CD14-positive monocyte (primary cell): ENCODE measurements around the gene LRTM2. TPM values are rescaled to one million over a fixed set of nuclear protein-coding genes. Genes with fewer than 3 reads are reported as not detected.

Source experiments
- DNase-seq, 3 donors: peaks; one replicate each; pipeline ENCODE4 v3.0.0-alpha.2; 2011 to 2022
- H2AFZ ChIP-seq: 2 replicates; pipeline ENCODE4 v1.6.0; 2012; ENCODE audit warnings: mild to moderate bottlenecking, low read depth, low read length, inconsistent platforms; ENCODE audit not compliant: insufficient read depth, poor library complexity, severe bottlenecking
- H3K27ac ChIP-seq, 2 donors: 1 replicate in 1 of 2; 2 replicates in 1 of 2; pipeline ENCODE4 v1.5.1; 2012 to 2013; ENCODE audit warnings: low read length in 2 of 2, control low read depth in 1 of 2, inconsistent platforms in 1 of 2, low read depth in 1 of 2, mild to moderate bottlenecking in 1 of 2
- H3K27me3 ChIP-seq, 2 donors: one replicate each; pipeline versions ENCODE4 v1.6.0 to v1.6.1; 2011 to 2013; ENCODE audit warnings: low read length in 2 of 2; ENCODE audit not compliant: control insufficient read depth in 2 of 2, insufficient read depth in 2 of 2
- H3K36me3 ChIP-seq, 2 donors: replicated peaks in 1 of 2; 1 replicate in 1 of 2; 2 replicates in 1 of 2; pipeline versions ENCODE4 v1.5.1 to v1.6.1; 2012 to 2013; ENCODE audit warnings: low read length in 2 of 2, control low read depth in 1 of 2, inconsistent platforms in 1 of 2, mild to moderate bottlenecking in 1 of 2; ENCODE audit not compliant: insufficient read depth in 2 of 2, control insufficient read depth in 1 of 2
- H3K4me1 ChIP-seq, 2 donors: 1 replicate in 1 of 2; 2 replicates in 1 of 2; pipeline versions ENCODE4 v1.5.1 to v1.6.1; 2012 to 2013; ENCODE audit warnings: low read length in 2 of 2, control low read depth in 1 of 2, inconsistent platforms in 1 of 2, mild to moderate bottlenecking in 1 of 2, moderate library complexity in 1 of 2; ENCODE audit not compliant: insufficient read depth in 2 of 2, control insufficient read depth in 1 of 2
- H3K4me2 ChIP-seq: replicated peaks from 2 replicates; pipeline ENCODE3; 2012; ENCODE audit warnings: low read length, moderate library complexity, mild to moderate bottlenecking; ENCODE audit not compliant: poor library complexity, severe bottlenecking; ENCODE audit errors: extremely low read depth
- H3K4me3 ChIP-seq, 3 experiments: fragments of 200-600 bp in 1 of 3; sonication (generic) in 1 of 3; replicated peaks in 1 of 3; 1 replicate in 2 of 3; 2 replicates in 1 of 3; pipeline ENCODE4 v1.5.1; 2011 to 2013; ENCODE audit warnings: low read length in 3 of 3, mild to moderate bottlenecking in 3 of 3, control low read depth in 2 of 3, low read depth in 2 of 3, inconsistent platforms in 1 of 3, moderate library complexity in 1 of 3
- H3K79me2 ChIP-seq: 2 replicates; pipeline ENCODE4 v1.6.0; 2012; ENCODE audit warnings: mild to moderate bottlenecking, control low read depth, inconsistent platforms, low read length, moderate library complexity; ENCODE audit not compliant: insufficient read depth
- H3K9ac ChIP-seq: 2 replicates; pipeline ENCODE4 v1.6.0; 2017; ENCODE audit warnings: low read length, mild to moderate bottlenecking; ENCODE audit not compliant: insufficient read depth, poor library complexity, severe bottlenecking
- H3K9me3 ChIP-seq, 2 donors: replicated peaks in 1 of 2; 1 replicate in 1 of 2; 2 replicates in 1 of 2; pipeline versions ENCODE4 v1.5.1 to v1.6.1; 2012 to 2013; ENCODE audit warnings: low read length in 2 of 2, control low read depth in 1 of 2; ENCODE audit not compliant: control insufficient read depth in 1 of 2, insufficient read depth in 1 of 2
- H4K20me1 ChIP-seq: 2 replicates; pipeline ENCODE4 v1.6.0; 2012; ENCODE audit warnings: mild to moderate bottlenecking, low read length, control low read depth, moderate library complexity; ENCODE audit not compliant: insufficient read depth
- H3K27ac Mint-ChIP-seq, 7 donors: one replicate each; pipeline ENCODE4 v1.8.0; 2020; ENCODE audit warnings: mild to moderate bottlenecking in 7 of 7, mixed read lengths in 7 of 7, moderate library complexity in 6 of 7, inconsistent platforms in 2 of 7
- H3K27me3 Mint-ChIP-seq, 3 donors: one replicate each; pipeline ENCODE4 v1.8.0; 2021 to 2022; ENCODE audit warnings: low read depth in 3 of 3, mild to moderate bottlenecking in 3 of 3, mixed read lengths in 3 of 3, moderate library complexity in 3 of 3, inconsistent platforms in 1 of 3
- H3K36me3 Mint-ChIP-seq, 2 donors: one replicate each; pipeline ENCODE4 v1.8.0; 2020; ENCODE audit warnings: mixed read lengths in 2 of 2, inconsistent platforms in 1 of 2, mild to moderate bottlenecking in 1 of 2
- H3K4me1 Mint-ChIP-seq: one replicate; pipeline ENCODE4 v1.8.0; 2020; ENCODE audit warnings: mild to moderate bottlenecking, mixed read lengths
- H3K4me3 Mint-ChIP-seq, 2 donors: one replicate each; pipeline ENCODE4 v1.8.0; 2020; ENCODE audit warnings: mild to moderate bottlenecking in 2 of 2, mixed read lengths in 2 of 2, moderate library complexity in 1 of 2
- H3K9me3 Mint-ChIP-seq, 7 donors: one replicate each; pipeline ENCODE4 v1.8.0; 2020 to 2022; ENCODE audit warnings: mixed read lengths in 7 of 7, mild to moderate bottlenecking in 6 of 7, moderate library complexity in 6 of 7, inconsistent platforms in 2 of 7
- CTCF ChIP-seq: fragments of 200-600 bp; IDR thresholded peaks from one replicate; pipeline ENCODE4 v1.8.0; 2022; ENCODE audit warnings: antibody characterized with exemption, mild to moderate bottlenecking
- WGBS: methylation state at CpG from one replicate; pipeline ENCODE4 v1.1.5; 2013; ENCODE audit warnings: missing lambda C conversion rate; ENCODE audit not compliant: insufficient coverage; 5-methylcytosine and 5-hydroxymethylcytosine counted together
- intact Hi-C, 2 donors: fragments of 100-400 bp; cut with micrococcal nuclease; formaldehyde crosslinking; loops; one replicate each; pipeline versions ENCODE4 v1.15.0 to v1.15.1; 2023
- polyA plus RNA-seq, 3 donors: library from polyadenylated mRNA; depleted of rRNA in 1 of 3; unstranded in 2 of 3; stranded (reverse) in 1 of 3; fragments of 300-500 nt in 2 of 3; fragments of >200 nt in 1 of 3; fragmentation: Illumina TruSeq in 2 of 3; gene quantifications; 1 replicate in 2 of 3; 2 replicates in 1 of 3; pipeline ENCODE4 v1.2.3, GENCODE V29; 2012 to 2021

The LRTM2 gene
- polyA plus RNA-seq, 3 donors = not detected

- no peak overlapping the region for H3K9ac ChIP-seq
Observed at GRCh38 chr12:1881936-1882335, 61.6 kb downstream of the LRTM2 start.

GRCh38 chr12:1882405-1882804 is 62.0 kb downstream of the LRTM2 start:
- peaks cover 0 to 7% of the 10 kb centered on the region in 2 donors for H3K4me1 ChIP-seq
- H3K4me3 ChIP-seq = no peak overlapping the region
- H3K27me3 Mint-ChIP-seq = peaks cover 0 to 2% (median 1%) of the 10 kb centered on the region in 3 donors
- H3K79me2 ChIP-seq = no peaks in the 10 kb centered on the region
- H3K36me3 Mint-ChIP-seq = no peaks in the 10 kb centered on the region
- H2AFZ ChIP-seq = no peak overlapping the region
- H3K36me3 ChIP-seq = no peaks in the 10 kb centered on the region
- no peaks in the 10 kb centered on the region for H4K20me1 ChIP-seq
- H3K9me3 ChIP-seq = no peaks in the 10 kb centered on the region
- peaks cover 0 to 2% (median 0%) of the 10 kb centered on the region in 7 donors for H3K9me3 Mint-ChIP-seq
- H3K9ac ChIP-seq = no peak overlapping the region
- no peak overlapping the region for H3K27ac ChIP-seq
- no peaks in the 10 kb centered on the region for H3K27me3 ChIP-seq
- no peak overlapping the region for H3K27ac Mint-ChIP-seq
- no peak overlapping the region for H3K4me2 ChIP-seq
- intact Hi-C loops = no loop called here
- DNase-seq = no peak
- TF ChIP-seq CTCF = no peak
- H3K4me3 Mint-ChIP-seq = no peak overlapping the region
- H3K4me1 Mint-ChIP-seq = peaks cover 10% of the 10 kb centered on the region
- WGBS = 96% methylated on average over 4 of the region's 8 CpGs

More at GRCh38 chr12:1881936-1882335, 61.6 kb downstream of the LRTM2 start:
- H3K4me3 ChIP-seq = no peak overlapping the region
- no peaks in the 10 kb centered on the region for H4K20me1 ChIP-seq
- peaks cover 0 to 7% of the 10 kb centered on the region in 2 donors for H3K4me1 ChIP-seq
- no peaks in the 10 kb centered on the region for H3K27me3 ChIP-seq
- Mint-ChIP-seq H3K9me3 (peaks cover 0 to 2% (median 0%) of the 10 kb centered on the region in 7 donors), H3K27ac (no peak overlapping the region), H3K4me3 (no peak overlapping the region), H3K27me3 (peaks cover 0 to 2% (median 1%) of the 10 kb centered on the region in 3 donors), H3K4me1 (peaks cover 10% of the 10 kb centered on the region), H3K36me3 (no peaks in the 10 kb centered on the region)
- no peak overlapping the region for H3K4me2 ChIP-seq
- no peak overlapping the region for H3K27ac ChIP-seq
- H2AFZ ChIP-seq = no peak overlapping the region
- no peaks in the 10 kb centered on the region for H3K79me2 ChIP-seq
- H3K9me3 ChIP-seq = no peaks in the 10 kb centered on the region
- no peak for DNase-seq
- TF ChIP-seq CTCF = no peak
- H3K36me3 ChIP-seq = no peaks in the 10 kb centered on the region
- intact Hi-C loops = no loop called here
- WGBS = no CpG with 5 or more reads among the region's 3 CpGs
